HEK293 (cell line): Measurements from ENCODE around the gene GTPBP4.

ENCODE experiments used
- FEZF1 ChIP-seq: fragments of 450-650 bp; formaldehyde crosslinking; IDR thresholded peaks from 2 replicates; pipeline ENCODE4 v1.5.1; 2016; ENCODE audit warnings: missing biosample characterization, missing genetic modification characterization
- GLIS1 ChIP-seq: fragments of 450-650 bp; formaldehyde crosslinking; IDR thresholded peaks from 2 replicates; pipeline ENCODE4 v1.5.1; 2016; ENCODE audit warnings: missing biosample characterization, missing genetic modification characterization
- GLIS2 ChIP-seq: fragments of 450-650 bp; formaldehyde crosslinking; IDR thresholded peaks from 2 replicates; pipeline ENCODE4 v1.5.1; 2016; ENCODE audit warnings: missing biosample characterization, missing genetic modification characterization
- IKZF3 ChIP-seq: fragments of 450-650 bp; IDR thresholded peaks from 2 replicates; pipeline ENCODE4 v1.5.0; 2018; ENCODE audit warnings: missing biosample characterization, mild to moderate bottlenecking, missing genetic modification characterization, moderate library complexity
- KLF16 ChIP-seq: fragments of 450-650 bp; formaldehyde crosslinking; IDR thresholded peaks from 2 replicates; pipeline ENCODE4 v1.5.1; 2017; ENCODE audit warnings: missing biosample characterization, missing genetic modification characterization
- KLF17 ChIP-seq: fragments of 450-650 bp; formaldehyde crosslinking; IDR thresholded peaks from 2 replicates; pipeline ENCODE4 v1.5.1; 2016; ENCODE audit warnings: missing biosample characterization, missing genetic modification characterization
- KLF8 ChIP-seq: fragments of 450-650 bp; formaldehyde crosslinking; IDR thresholded peaks from 2 replicates; pipeline ENCODE4 v1.5.1; 2016; ENCODE audit warnings: missing biosample characterization, missing genetic modification characterization
- SETDB1 ChIP-seq: IDR thresholded peaks from one replicate; pipeline ENCODE4 v1.6.1; 2017; ENCODE audit warnings: mild to moderate bottlenecking, low read length, moderate library complexity, mixed read lengths; ENCODE audit not compliant: insufficient read length
- SP2 ChIP-seq: fragments of 450-650 bp; formaldehyde crosslinking; IDR thresholded peaks from 2 replicates; pipeline ENCODE4 v1.5.1; 2016; ENCODE audit warnings: missing biosample characterization, missing genetic modification characterization
- TSHZ1 ChIP-seq: fragments of 450-650 bp; formaldehyde crosslinking; IDR thresholded peaks from 2 replicates; pipeline ENCODE4 v1.5.1; 2016; ENCODE audit warnings: missing biosample characterization, missing genetic modification characterization, borderline replicate concordance
- ZBTB11 ChIP-seq: fragments of 450-650 bp; formaldehyde crosslinking; conservative IDR thresholded peaks from 2 replicates; pipeline ENCODE4 v1.5.1; 2016; ENCODE audit warnings: low read depth, missing biosample characterization, missing genetic modification characterization
- ZBTB26 ChIP-seq: fragments of 450-650 bp; formaldehyde crosslinking; optimal IDR thresholded peaks from 2 replicates; pipeline ENCODE3; 2016; ENCODE audit warnings: missing biosample characterization, mild to moderate bottlenecking, missing genetic modification characterization
- ZBTB44 ChIP-seq: fragments of 450-650 bp; IDR thresholded peaks from 2 replicates; pipeline ENCODE4 v1.5.1; 2018; ENCODE audit warnings: missing biosample characterization, mild to moderate bottlenecking, missing genetic modification characterization
- ZEB2 ChIP-seq: fragments of 450-650 bp; formaldehyde crosslinking; IDR thresholded peaks from 2 replicates; pipeline ENCODE4 v1.5.1; 2016; ENCODE audit warnings: missing biosample characterization, missing genetic modification characterization
- ZNF248 ChIP-seq: fragments of 450-650 bp; formaldehyde crosslinking; IDR thresholded peaks from 2 replicates; pipeline ENCODE4 v1.5.1; 2017; ENCODE audit warnings: missing biosample characterization, missing genetic modification characterization
- ZNF266 ChIP-seq: fragments of 450-650 bp; formaldehyde crosslinking; IDR thresholded peaks from 2 replicates; pipeline ENCODE4 v1.5.1; 2016; ENCODE audit warnings: missing biosample characterization, missing genetic modification characterization, low read depth
- ZNF280C ChIP-seq: fragments of 450-650 bp; formaldehyde crosslinking; IDR thresholded peaks from 2 replicates; pipeline ENCODE4 v1.5.1; 2016; ENCODE audit warnings: missing biosample characterization, missing genetic modification characterization
- ZNF292 ChIP-seq: fragments of 450-650 bp; formaldehyde crosslinking; IDR thresholded peaks from 2 replicates; pipeline ENCODE4 v1.5.1; 2016; ENCODE audit warnings: low read depth, missing biosample characterization, missing genetic modification characterization, borderline replicate concordance
- ZNF335 ChIP-seq: fragments of 450-650 bp; formaldehyde crosslinking; conservative IDR thresholded peaks from 2 replicates; pipeline ENCODE4 v1.5.1; 2016; ENCODE audit warnings: missing biosample characterization, missing genetic modification characterization
- ZNF366 ChIP-seq: fragments of 450-650 bp; formaldehyde crosslinking; conservative IDR thresholded peaks from 2 replicates; pipeline ENCODE4 v1.5.1; 2016; ENCODE audit warnings: missing biosample characterization, missing genetic modification characterization
- ZNF48 ChIP-seq: fragments of 450-650 bp; formaldehyde crosslinking; IDR thresholded peaks from 2 replicates; pipeline ENCODE4 v1.5.1; 2016; ENCODE audit warnings: missing biosample characterization, missing genetic modification characterization
- ZNF530 ChIP-seq: fragments of 450-650 bp; formaldehyde crosslinking; IDR thresholded peaks from 2 replicates; pipeline ENCODE4 v1.5.1; 2016; ENCODE audit warnings: low read depth, missing biosample characterization, missing genetic modification characterization
- ZNF571 ChIP-seq: fragments of 450-650 bp; formaldehyde crosslinking; IDR thresholded peaks from 2 replicates; pipeline ENCODE4 v1.5.0; 2017; ENCODE audit warnings: missing biosample characterization, missing genetic modification characterization
- ZNF639 ChIP-seq: fragments of 450-650 bp; formaldehyde crosslinking; IDR thresholded peaks from 2 replicates; pipeline ENCODE4 v1.5.1; 2016; ENCODE audit warnings: missing biosample characterization, missing genetic modification characterization
- ZSCAN23 ChIP-seq: fragments of 450-650 bp; formaldehyde crosslinking; IDR thresholded peaks from 2 replicates; pipeline ENCODE4 v1.5.1; 2016; ENCODE audit warnings: missing biosample characterization, missing genetic modification characterization
- ZXDB ChIP-seq: fragments of 450-650 bp; formaldehyde crosslinking; IDR thresholded peaks from 2 replicates; pipeline ENCODE4 v1.5.1; 2016; ENCODE audit warnings: missing biosample characterization, missing genetic modification characterization

GTPBP4 gene

GRCh38 chr10:1054684-1055083 is 66.5 kb downstream of the GTPBP4 start (continued):
- TF ChIP-seq ZNF571 (tag by site-specific recombination) (no peak), SP2 (tag by site-specific recombination) (0 out of 2 replicates have a peak, but pooled peaks have one; percentile 29), ZNF530 (no peak), IKZF3 (tag by site-specific recombination) (peak; percentile 70), ZBTB26 (peak; percentile 23), ZNF48 (tag by site-specific recombination) (no peak), ZNF639 (peak; percentile 72), TSHZ1 (tag by site-specific recombination) (peak; percentile 77), SETDB1 (no peak), KLF17 (tag by site-specific recombination) (peak; percentile 31; the same call in 1 of the 2 replicates), KLF16 (tag by site-specific recombination) (0 out of 2 replicates have a peak, but pooled peaks have one; percentile 30), GLIS2 (no peak), ZBTB11 (tag by site-specific recombination) (0 out of 2 replicates have a peak, but pooled peaks have one; percentile 10), ZNF266 (no peak), KLF8 (tag by site-specific recombination) (0 out of 2 replicates have a peak, but pooled peaks have one; percentile 37), FEZF1 (tag by site-specific recombination) (peak; percentile 30; the same call in 1 of the 2 replicates), ZNF366 (tag by site-specific recombination) (peak; percentile 81), GLIS1 (tag by site-specific recombination) (0 out of 2 replicates have a peak, but pooled peaks have one; percentile 10), ZNF292 (no peak), ZNF335 (tag by site-specific recombination) (0 out of 2 replicates have a peak, but pooled peaks have one; percentile 17), ZNF280C (tag by site-specific recombination) (no peak), ZSCAN23 (tag by site-specific recombination) (peak; percentile 59; the same call in 1 of the 2 replicates), ZEB2 (tag by site-specific recombination) (peak; percentile 88), ZNF248 (tag by site-specific recombination) (no peak), ZXDB (tag by site-specific recombination) (peak; percentile 40; the same call in 1 of the 2 replicates), ZBTB44 (tag by site-specific recombination) (peak; percentile 59; the same call in 1 of the 2 replicates)
